HG02970 (cell line): Measurements from ENCODE around the gene CISD2.
"Not testable (repeated sequence)": the region's sequence is repeated elsewhere in the genome, so short reads cannot be mapped to it uniquely, and the experiment has no call there.

Experiments
- ATAC-seq: cut with Tn5 transposase; IDR thresholded peaks from one replicate; pipeline ENCODE4 v1.9.1; 2021; ENCODE audit warnings: mild to moderate bottlenecking, moderate library complexity, moderate number of reproducible peaks; ENCODE audit not compliant: unreplicated experiment, low FRiP score

CISD2 gene

DNA sequence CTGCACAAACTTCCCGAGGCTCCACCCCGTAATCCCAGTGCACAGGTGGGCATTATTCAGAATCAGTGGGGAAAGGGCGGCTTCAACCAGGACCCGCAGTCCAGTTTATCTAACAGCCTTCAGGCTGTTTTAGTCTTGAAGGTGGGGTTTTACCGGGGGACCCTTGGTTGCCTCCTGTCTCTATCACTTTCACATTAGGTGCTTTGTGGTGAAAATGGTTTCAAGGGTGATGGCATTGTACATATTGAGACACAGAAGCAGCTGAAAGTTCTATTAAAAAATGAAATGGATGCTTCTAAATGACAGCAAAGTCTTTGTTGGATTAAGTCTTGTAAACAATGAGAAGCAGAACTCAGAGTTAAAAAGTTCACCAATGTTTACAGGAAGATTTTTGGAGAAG lies 27.8 kb downstream of the CISD2 start:
- not testable (repeated sequence) for ATAC-seq

DNA sequence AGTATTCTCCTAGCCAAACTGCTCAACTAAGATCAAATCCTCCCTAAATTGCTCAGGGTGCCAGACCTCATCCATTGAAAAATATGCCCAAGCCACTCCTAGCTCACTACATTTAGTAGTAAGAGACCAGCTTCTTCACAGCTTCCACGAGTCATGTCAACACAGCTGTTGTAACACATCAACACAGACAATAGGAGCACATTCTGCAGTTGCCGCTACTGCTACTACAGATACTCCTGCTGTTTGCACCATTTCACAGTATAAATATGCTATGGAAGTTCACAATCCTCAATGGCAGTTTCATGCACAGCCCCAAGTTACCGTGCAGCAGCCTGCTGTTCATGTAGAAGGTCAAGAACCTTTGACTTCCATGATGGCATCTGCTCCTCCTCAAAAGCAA lies 28.8 kb downstream of the CISD2 start:
- ATAC-seq, result not testable (repeated sequence)

DNA sequence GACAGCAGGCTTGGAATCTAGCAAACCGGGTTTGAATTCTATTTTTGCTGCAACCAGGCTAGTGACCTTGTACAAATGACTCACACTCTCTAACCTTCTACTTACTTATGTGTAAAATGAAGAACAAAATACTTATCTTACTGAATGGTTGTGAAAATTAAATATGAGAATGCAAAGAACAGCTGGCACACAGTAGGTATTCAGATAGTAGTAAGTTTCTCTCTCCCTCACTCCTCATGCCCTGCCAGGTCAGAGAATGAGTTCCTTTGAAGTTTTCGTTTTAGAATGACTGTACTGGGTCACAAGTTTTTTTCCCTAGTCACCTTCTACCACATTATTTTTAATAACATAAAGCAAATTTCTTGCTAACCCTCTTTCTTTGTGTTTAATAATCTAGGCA lies 33.0 kb downstream of the CISD2 start:
- ATAC-seq, result no peak

DNA sequence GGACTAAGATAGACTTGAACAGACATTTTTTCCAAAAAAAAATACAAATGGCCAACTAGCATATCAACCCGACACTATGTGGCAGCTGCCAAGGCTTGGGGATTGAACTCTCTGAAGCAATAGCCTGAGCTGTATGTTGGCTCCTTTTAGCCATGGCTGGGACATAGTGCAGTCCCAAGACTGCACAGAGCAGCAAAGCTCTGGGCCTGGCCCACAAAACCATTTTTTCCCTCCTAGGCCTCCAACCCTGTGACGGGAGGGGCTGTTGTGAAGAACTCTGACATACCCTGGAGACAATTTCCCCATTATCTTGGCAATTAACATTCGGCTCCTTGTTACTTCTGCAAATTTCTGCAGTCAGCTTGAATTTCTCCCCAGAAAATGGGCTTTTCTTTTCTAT lies 50.1 kb downstream of the CISD2 start:
- no peak for ATAC-seq

DNA sequence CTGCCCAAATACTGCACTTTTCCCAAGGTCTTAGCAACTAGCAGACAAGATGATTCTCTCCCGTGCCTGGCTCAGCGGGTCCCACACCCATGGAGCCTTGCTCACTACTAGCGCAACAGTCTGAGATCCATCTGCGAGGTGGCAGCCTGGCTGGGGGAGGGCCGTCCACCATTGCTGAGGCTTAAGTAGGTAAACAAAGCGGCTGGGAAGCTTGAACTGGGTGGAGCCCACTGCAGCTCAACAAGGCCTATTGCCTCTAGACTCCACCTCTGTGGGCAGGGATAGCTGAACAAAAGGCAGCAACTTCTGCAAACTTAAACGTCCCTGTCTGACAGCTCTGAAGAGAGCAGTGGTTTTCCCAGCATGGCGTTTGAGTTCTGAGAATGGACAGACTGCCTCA lies 50.9 kb downstream of the CISD2 start:
- not testable (repeated sequence) for ATAC-seq

DNA sequence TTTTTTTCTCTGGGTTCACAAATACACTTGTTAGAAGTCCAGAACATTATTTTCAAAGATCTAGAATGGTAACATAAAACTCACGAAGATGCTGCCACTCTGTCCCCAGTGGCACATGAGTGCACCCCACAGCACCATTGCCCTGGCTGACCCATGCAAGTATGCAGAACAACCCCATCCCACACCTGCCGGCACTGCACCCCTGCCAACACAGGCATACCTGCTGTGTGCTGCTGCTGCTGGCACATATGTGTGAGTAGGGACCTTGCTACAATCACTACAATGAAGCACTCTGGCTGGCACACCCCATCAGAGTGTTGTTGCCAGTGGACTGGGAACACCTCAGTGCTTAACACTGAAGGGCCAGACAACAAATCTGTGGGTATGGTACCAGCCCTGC lies 66.9 kb downstream of the CISD2 start:
- ATAC-seq, result no peak

DNA sequence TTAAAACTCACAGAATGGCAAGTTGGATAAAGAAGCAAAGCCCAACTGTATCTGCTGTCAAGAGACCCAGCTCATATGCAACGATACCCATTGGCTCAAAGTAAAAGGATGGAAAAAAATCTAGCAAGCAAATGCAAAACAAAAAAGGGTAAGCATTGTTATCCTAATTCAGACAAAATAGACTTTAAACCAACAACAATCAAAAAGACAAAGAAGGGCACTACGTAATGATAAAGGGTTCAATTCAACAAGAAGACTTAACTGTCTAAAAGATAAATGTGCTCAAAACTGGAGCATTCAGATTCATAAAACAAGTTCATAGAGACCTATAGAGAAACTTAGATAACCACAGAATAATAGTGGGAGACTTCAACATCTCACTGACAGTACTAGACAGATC lies 69.3 kb downstream of the CISD2 start:
- ATAC-seq, result not testable (repeated sequence)
